ENCODE data around the gene SLAMF9.

The SLAMF9 gene

GRCh38 chr1:159941141-159941540, 12.9 kb downstream of the SLAMF9 start:
- H4K20me1 ChIP-seq (ENCODE audit: insufficient read depth, low read length): no peaks in the 10 kb centered on the region
- H3K27ac ChIP-seq (ENCODE audit: low read length): no peak overlapping the region
- DNase-seq: no peak
- H3K4me1 ChIP-seq (ENCODE audit: low read length): peaks cover 22% of the 10 kb centered on the region; the same call in 1 of the 2 replicates
- H3K27me3 ChIP-seq (replicated peaks; ENCODE audit: insufficient read depth, low read length): peaks cover 30% of the 10 kb centered on the region
- H3K9me2 ChIP-seq (replicated peaks; ENCODE audit: insufficient read depth, low read length): no peaks in the 10 kb centered on the region
- 0 out of 2 replicates have a peak, but pooled peaks cover 2% of the 10 kb centered on the region for H3F3A ChIP-seq (ENCODE audit: insufficient read depth, low read length)
- TF ChIP-seq EZH2 (optimal IDR thresholded peaks at IDR 0.05; ENCODE audit: low read depth, low read length) (no peak), CTCF (IDR thresholded peaks at IDR 0.05; ENCODE audit: low read length) (no peak)
- no peak overlapping the region for H3K4me3 ChIP-seq (ENCODE audit: low read length)
- H3K4me2 ChIP-seq (ENCODE audit: low read depth, low read length): no peak overlapping the region
- H3K9me3 ChIP-seq (replicated peaks; ENCODE audit: insufficient read depth, low read length): no peaks in the 10 kb centered on the region
- H3K36me3 ChIP-seq (replicated peaks; ENCODE audit: insufficient read depth, low read length): no peaks in the 10 kb centered on the region
- H3K9ac ChIP-seq (ENCODE audit: low read length): no peak overlapping the region
- no peaks in the 10 kb centered on the region for H3K79me2 ChIP-seq (ENCODE audit: low read length)
- no peak overlapping the region for H2AFZ ChIP-seq (ENCODE audit: low read length)

GRCh38 chr1:159940006-159940620, 13.9 kb downstream of the SLAMF9 start:
- Histone ChIP-seq H2AFZ (ENCODE audit: low read length) (no peak overlapping the region), H3K9me3 (replicated peaks; ENCODE audit: insufficient read depth, low read length) (no peaks in the 10 kb centered on the region), H3K9me2 (replicated peaks; ENCODE audit: insufficient read depth, low read length) (no peaks in the 10 kb centered on the region), H3K79me2 (ENCODE audit: low read length) (no peaks in the 10 kb centered on the region), H3K4me2 (ENCODE audit: low read depth, low read length) (no peak overlapping the region), H3K27me3 (replicated peaks; ENCODE audit: insufficient read depth, low read length) (peaks cover 20% of the 10 kb centered on the region), H3K4me3 (ENCODE audit: low read length) (no peak overlapping the region), H3K27ac (ENCODE audit: low read length) (no peak overlapping the region), H3F3A (ENCODE audit: insufficient read depth, low read length) (0 out of 2 replicates have a peak, but pooled peaks cover 2% of the 10 kb centered on the region), H3K36me3 (replicated peaks; ENCODE audit: insufficient read depth, low read length) (no peaks in the 10 kb centered on the region), H4K20me1 (ENCODE audit: insufficient read depth, low read length) (no peaks in the 10 kb centered on the region), H3K9ac (ENCODE audit: low read length) (no peak overlapping the region), H3K4me1 (ENCODE audit: low read length) (peaks cover 27% of the 10 kb centered on the region; the same call in 1 of the 2 replicates)
- DNase-seq: no peak
- TF ChIP-seq CTCF (IDR thresholded peaks at IDR 0.05; ENCODE audit: low read length) (no peak), EZH2 (optimal IDR thresholded peaks at IDR 0.05; ENCODE audit: low read depth, low read length) (no peak), EZH2phosphoT487 (IDR thresholded peaks at IDR 0.05; ENCODE audit: low read length) (no peak)

GRCh38 chr1:159939678-159940002, 14.4 kb downstream of the SLAMF9 start:
- no peak for TF ChIP-seq EZH2phosphoT487 (IDR thresholded peaks at IDR 0.05; ENCODE audit: low read length)
- TF ChIP-seq CTCF (IDR thresholded peaks at IDR 0.05; ENCODE audit: low read length): no peak
- no peak for TF ChIP-seq EZH2 (optimal IDR thresholded peaks at IDR 0.05; ENCODE audit: low read depth, low read length)
- no peak for DNase-seq
- H3K4me2 ChIP-seq (ENCODE audit: low read depth, low read length): no peak overlapping the region
- H3K4me3 ChIP-seq (ENCODE audit: low read length): no peak overlapping the region
- peaks cover 27% of the 10 kb centered on the region; the same call in 1 of the 2 replicates for H3K4me1 ChIP-seq (ENCODE audit: low read length)
- H3F3A ChIP-seq (ENCODE audit: insufficient read depth, low read length): 0 out of 2 replicates have a peak, but pooled peaks cover 2% of the 10 kb centered on the region
- H3K9me2 ChIP-seq (replicated peaks; ENCODE audit: insufficient read depth, low read length): no peaks in the 10 kb centered on the region
- H3K36me3 ChIP-seq (replicated peaks; ENCODE audit: insufficient read depth, low read length): no peaks in the 10 kb centered on the region
- no peaks in the 10 kb centered on the region for H3K79me2 ChIP-seq (ENCODE audit: low read length)
- H3K27me3 ChIP-seq (replicated peaks; ENCODE audit: insufficient read depth, low read length): peaks cover 15% of the 10 kb centered on the region
- no peak overlapping the region for H3K27ac ChIP-seq (ENCODE audit: low read length)
- no peak overlapping the region for H3K9ac ChIP-seq (ENCODE audit: low read length)
- no peaks in the 10 kb centered on the region for H3K9me3 ChIP-seq (replicated peaks; ENCODE audit: insufficient read depth, low read length)
- no peaks in the 10 kb centered on the region for H4K20me1 ChIP-seq (ENCODE audit: insufficient read depth, low read length)
- no peak overlapping the region for H2AFZ ChIP-seq (ENCODE audit: low read length)

All from MM.1S (cell line).